GM19463 (cell line): ENCODE data around the gene TXNRD2.

Source experiments
- ATAC-seq: cut with Tn5 transposase; IDR thresholded peaks from one replicate; pipeline ENCODE4 v1.9.1; 2021; ENCODE audit warnings: mild to moderate bottlenecking, moderate library complexity; ENCODE audit not compliant: unreplicated experiment

The TXNRD2 gene

GRCh38 chr22:19980766-19981165, 39.1 kb upstream of the TXNRD2 start:
- ATAC-seq = no peak

DNA sequence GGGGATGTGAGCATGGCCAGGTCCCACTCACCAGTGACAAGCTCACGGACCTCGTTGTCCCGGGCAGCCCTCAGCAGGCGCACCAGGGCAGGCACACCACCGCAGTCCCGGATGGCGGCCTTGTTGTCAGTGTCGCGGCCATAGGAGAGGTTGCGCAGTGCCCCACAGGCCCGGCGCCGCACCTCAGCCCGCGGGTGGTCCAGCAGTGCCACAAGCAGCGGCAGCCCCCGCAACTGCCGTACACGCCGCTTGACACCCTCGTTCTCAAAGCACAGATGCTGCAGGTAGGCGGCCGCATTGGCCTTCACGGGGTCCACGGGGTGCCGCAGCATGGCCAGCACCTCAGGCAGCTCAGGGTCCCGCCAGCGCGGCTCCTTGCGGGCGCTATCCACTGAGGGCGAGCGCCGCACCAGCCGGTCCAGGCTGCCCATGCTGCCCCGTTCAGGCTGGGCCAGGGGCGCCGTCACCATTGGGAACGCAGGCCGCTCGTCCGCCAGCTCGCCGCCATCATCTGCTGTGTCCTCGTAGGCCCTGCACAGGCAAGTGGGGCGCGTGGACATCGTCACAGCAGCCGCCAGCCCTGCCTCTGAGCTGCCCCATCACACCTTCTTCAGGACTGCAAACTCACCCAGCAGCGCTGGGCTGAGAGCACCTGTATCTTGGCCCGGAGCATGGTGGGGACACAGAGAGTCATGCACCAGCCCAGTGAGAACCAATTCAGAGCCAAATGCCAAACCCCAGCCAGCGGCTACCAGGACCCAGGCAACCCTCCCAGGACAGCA, 38.3 kb upstream of the TXNRD2 start:
- ATAC-seq = no peak

DNA sequence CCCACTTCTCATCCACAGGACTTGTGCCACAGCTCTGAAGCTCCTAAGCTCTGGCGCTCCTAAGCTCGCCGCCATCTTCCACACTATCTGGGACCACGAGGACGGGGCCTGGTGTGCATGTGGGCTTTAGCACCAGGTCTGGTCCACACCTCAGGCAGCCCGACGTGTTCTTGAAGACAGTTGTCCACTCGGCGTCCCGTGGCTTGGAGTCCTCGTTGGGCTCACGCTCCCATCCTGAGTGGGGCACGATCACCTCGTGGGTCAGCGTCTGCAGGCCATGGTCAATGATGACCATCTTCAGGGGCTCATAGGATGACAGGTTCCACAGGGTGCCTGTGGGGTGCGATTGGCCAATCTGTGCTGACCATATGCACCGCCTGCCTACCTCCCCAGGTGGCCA, 37.1 kb upstream of the TXNRD2 start:
- ATAC-seq = no peak

DNA sequence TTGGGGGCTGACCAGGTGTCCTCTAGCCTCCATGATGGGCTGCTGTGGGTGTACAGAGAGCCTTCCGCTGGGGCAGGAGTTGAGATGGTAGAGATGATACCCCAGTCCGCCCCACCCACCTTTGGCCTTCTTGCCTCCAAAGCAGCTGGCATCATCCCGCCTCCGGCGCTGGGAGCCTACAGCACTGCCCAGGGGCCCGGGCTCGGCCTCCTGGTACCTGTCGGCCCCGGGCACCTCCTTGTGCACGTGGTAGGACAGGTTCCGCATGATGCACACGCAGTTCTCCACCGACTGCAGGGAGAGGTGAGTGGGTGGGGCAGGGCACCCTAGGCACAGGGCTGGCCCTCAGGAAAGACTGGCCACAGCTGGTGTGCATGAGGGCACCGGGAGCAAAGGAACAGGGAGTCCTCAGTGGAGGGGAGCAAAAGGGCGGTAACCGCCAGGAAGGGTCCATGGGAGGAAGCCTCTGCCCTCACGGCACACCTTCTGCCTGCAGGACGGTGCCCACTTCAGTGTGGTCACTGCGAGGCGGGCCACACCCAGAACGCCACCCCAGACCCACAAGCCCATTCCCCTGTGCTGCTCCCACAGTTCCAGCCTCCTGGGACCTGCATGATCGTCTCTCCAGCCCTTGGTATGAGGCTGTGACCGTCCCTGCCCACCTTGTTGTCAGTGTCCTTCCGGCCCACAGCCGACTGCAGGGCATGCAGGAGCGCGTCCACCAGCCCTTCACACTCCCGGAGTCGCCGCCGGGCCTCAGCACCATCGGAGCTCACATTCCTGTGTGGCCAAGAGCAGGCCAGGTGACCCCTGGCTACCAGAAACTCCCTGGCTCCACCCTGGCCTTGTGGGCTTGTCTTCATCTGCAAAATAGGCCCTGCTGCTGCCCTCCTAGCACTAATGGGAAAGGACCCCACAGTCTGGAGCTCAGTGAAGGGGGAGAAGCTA, 36.0 kb upstream of the TXNRD2 start:
- ATAC-seq = no peak

DNA sequence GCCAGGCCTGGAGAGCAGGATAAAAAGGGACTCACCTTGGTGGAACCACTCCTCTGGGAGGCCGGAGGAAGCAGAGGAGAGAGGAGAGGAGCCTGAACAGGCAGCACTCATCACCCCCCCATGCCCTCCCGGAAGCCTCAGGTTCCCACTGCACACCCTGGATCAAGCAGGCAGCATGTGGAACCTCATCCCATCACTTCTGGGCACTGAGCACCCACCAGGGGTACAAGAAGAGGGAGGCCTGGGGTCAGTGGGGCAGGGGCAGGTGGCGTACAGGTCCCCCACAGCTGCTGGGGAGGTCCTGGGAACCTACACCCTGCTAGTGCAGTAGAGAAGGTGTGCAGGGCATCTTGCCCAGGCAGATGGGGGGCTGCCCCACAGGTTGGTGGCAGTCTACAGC, 35.1 kb upstream of the TXNRD2 start:
- ATAC-seq = no peak

GRCh38 chr22:19975707-19976035, 34.1 kb upstream of the TXNRD2 start:
- ATAC-seq = no peak

- no peak for ATAC-seq
Observed at GRCh38 chr22:19974935-19975706, 33.5 kb upstream of the TXNRD2 start.

DNA sequence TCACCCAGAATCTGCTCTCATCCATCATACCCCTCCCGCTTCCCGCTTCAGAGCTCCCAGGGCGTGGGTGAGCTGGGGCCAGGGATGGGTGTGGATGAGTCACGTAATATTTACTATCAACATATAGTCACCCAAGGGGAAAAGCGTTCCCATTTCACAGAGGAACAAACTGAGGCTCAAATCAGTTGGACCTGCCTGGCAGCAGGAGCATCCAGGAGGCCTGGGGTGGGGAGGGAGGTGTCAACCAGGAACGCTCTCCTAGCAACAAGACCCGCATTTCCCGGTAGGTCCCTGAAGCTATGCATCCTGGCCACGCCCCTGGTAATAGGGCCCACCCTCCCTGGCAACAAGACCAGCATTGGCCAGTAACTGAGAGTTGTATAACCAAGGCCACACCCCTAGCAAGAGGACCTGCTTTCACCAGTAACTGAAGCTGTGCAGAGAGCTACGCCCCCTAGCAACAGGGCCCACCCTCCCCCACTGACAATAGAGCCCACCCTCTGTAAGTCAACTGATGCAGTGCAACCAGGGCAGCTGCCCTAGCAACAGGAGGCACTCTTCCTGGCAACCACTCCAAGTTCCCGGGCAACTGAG, 32.7 kb upstream of the TXNRD2 start:
- ATAC-seq = no peak

GRCh38 chr22:19973551-19974267, 32.1 kb upstream of the TXNRD2 start:
- no peak for ATAC-seq

GRCh38 chr22:19972652-19973550, 31.3 kb upstream of the TXNRD2 start:
- ATAC-seq = no peak

- no peak for ATAC-seq
Observed at GRCh38 chr22:19972251-19972650, 30.6 kb upstream of the TXNRD2 start.

GRCh38 chr22:19971276-19972124, 29.9 kb upstream of the TXNRD2 start:
- ATAC-seq = no peak

GRCh38 chr22:19970479-19971275, 29.1 kb upstream of the TXNRD2 start:
- no peak for ATAC-seq

DNA sequence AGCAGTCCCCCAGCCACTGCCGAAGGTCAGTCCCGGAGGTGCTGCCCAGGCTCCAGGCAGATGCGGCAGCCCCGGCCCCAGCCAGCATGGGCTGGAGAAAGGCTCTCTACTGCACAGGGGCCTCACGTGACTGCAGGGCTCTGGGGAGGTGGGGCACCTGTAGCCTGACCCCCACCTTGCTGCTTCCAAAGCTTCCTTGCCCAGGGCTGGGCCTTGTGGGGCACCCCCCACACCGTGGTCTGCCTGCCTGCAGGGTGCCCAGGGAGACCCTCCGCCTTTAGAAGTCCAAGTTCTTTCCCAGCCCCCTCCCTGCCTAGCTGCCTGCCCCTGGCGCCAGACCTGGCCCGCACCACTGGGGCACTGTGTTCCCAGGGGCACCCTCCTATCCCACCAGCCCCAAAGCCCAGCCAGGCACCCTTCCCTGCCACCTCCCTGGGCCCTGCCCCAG, 28.4 kb upstream of the TXNRD2 start:
- ATAC-seq = no peak

DNA sequence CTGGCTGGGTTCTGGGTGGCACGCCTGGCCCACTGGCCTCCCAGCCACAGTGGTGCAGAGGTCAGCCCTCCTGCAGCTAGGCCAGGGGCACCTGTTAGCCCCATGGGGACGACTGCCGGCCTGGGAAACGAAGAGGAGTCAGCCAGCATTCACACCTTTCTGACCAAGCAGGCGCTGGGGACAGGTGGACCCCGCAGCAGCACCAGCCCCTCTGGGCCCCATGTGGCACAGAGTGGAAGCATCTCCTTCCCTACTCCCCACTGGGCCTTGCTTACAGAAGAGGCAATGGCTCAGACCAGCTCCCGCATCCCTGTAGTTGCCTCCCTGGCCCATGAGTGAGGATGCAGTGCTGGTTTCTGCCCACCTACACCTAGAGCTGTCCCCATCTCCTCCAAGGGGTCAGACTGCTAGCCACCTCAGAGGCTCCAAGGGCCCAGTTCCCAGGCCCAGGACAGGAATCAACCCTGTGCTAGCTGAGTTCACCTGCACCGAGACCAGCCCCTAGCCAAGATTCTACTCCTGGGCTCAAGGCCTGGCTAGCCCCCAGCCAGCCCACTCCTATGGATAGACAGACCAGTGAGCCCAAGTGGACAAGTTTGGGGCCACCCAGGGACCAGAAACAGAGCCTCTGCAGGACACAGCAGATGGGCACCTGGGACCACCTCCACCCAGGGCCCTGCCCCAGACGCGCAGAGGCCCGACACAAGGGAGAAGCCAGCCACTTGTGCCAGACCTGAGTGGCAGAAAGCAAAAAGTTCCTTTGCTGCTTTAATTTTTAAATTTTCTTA, 27.7 kb upstream of the TXNRD2 start:
- no peak for ATAC-seq

DNA sequence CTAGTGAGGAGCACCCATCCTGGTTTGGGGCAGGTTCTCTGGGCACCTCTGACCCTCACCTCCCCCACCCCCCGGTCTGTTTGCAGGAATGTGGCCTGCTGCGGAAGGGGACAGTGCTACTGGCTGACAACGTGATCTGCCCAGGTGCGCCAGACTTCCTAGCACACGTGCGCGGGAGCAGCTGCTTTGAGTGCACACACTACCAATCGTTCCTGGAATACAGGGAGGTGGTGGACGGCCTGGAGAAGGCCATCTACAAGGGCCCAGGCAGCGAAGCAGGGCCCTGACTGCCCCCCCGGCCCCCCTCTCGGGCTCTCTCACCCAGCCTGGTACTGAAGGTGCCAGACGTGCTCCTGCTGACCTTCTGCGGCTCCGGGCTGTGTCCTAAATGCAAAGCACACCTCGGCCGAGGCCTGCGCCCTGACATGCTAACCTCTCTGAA, 26.9 kb upstream of the TXNRD2 start:
- no peak for ATAC-seq
